H1 (cell line): ENCODE data around the gene CEP76. TPM values are rescaled to one million over a fixed set of nuclear protein-coding genes. Genes with fewer than 3 reads are reported as not detected.

Experiments
- CTCF ChIA-PET: fragments of 300-600 bp; sonication (Branson Sonifier 250); formaldehyde crosslinking; loops from one replicate; lab custom pipeline; 2021; ENCODE audit not compliant: partially characterized antibody; lab: Charles Lee
- POLR2A ChIA-PET: fragments of 300-600 bp; sonication (Branson Sonifier 250); formaldehyde crosslinking; loops from one replicate; lab custom pipeline; 2021; ENCODE audit warnings: inconsistent platforms; ENCODE audit not compliant: partially characterized antibody; lab: Charles Lee
- DNase-seq, 2 experiments: peaks; one replicate each; pipeline versions ENCODE4 v3.0.0 to v3.0.0-alpha.2; 2010 to 2022; ENCODE audit warnings: low spot score in 2 of 2, low read depth in 1 of 2, mixed read lengths in 1 of 2
- FAIRE-seq: peaks from 2 replicates; lab custom pipeline; 2011; peaks lifted over from hg19 to GRCh38; lab: Jason Lieb, UNC
- H2AFZ ChIP-seq: 2 replicates; pipeline ENCODE4 v1.8.1; 2012; ENCODE audit warnings: low read length, inconsistent platforms
- H2AK5ac ChIP-seq: 2 replicates; pipeline ENCODE4 v1.6.1; 2013; ENCODE audit warnings: low read depth, low read length
- H2BK120ac ChIP-seq: replicated peaks from 2 replicates; pipeline ENCODE3; 2013; ENCODE audit warnings: low read depth, low read length, inconsistent platforms
- H2BK12ac ChIP-seq: 2 replicates; pipeline ENCODE4 v1.6.1; 2013; ENCODE audit warnings: low read depth, low read length
- H2BK15ac ChIP-seq: 2 replicates; pipeline ENCODE4 v1.6.1; 2013; ENCODE audit warnings: low read length
- H2BK20ac ChIP-seq: 2 replicates; pipeline ENCODE4 v1.6.1; 2013; ENCODE audit warnings: low read length
- H2BK5ac ChIP-seq: 2 replicates; pipeline ENCODE4 v1.6.1; 2013; ENCODE audit warnings: low read depth, low read length
- H3K14ac ChIP-seq: 2 replicates; pipeline ENCODE4 v1.6.1; 2013; ENCODE audit warnings: inconsistent platforms; ENCODE audit not compliant: insufficient read length
- H3K18ac ChIP-seq: 2 replicates; pipeline ENCODE4 v1.6.1; 2013; ENCODE audit warnings: low read length; ENCODE audit errors: extremely low read depth
- H3K23ac ChIP-seq: 2 replicates; pipeline ENCODE4 v1.6.1; 2013; ENCODE audit warnings: inconsistent platforms; ENCODE audit not compliant: insufficient read length
- H3K23me2 ChIP-seq: 2 replicates; pipeline ENCODE4 v1.6.1; 2013; ENCODE audit warnings: low read depth, low read length
- H3K27ac ChIP-seq: 2 replicates; pipeline ENCODE4 v1.6.1; 2011; ENCODE audit warnings: low read depth, low read length, inconsistent platforms
- H3K27me3 ChIP-seq, 4 experiments: replicated peaks in 1 of 4; 1 replicate in 1 of 4; 2 replicates in 3 of 4; pipeline versions ENCODE4 v1.6.1 to v1.8.1; 2011 to 2013; ENCODE audit warnings: low read length in 3 of 4, mild to moderate bottlenecking in 3 of 4, inconsistent platforms in 2 of 4, mixed read lengths in 2 of 4, moderate library complexity in 1 of 4; ENCODE audit not compliant: control insufficient read depth in 3 of 4, insufficient read depth in 3 of 4; ENCODE audit errors: extremely low read depth in 1 of 4
- H3K36me3 ChIP-seq, 4 experiments: 2 replicates each; pipeline versions ENCODE4 v1.6.1 to v1.8.1; 2011 to 2013; ENCODE audit warnings: mild to moderate bottlenecking in 4 of 4, low read length in 3 of 4, moderate library complexity in 2 of 4, control low read depth in 1 of 4, inconsistent platforms in 1 of 4; ENCODE audit not compliant: insufficient read depth in 4 of 4, control insufficient read depth in 2 of 4
- H3K4ac ChIP-seq: replicated peaks from 2 replicates; pipeline ENCODE3; 2013; ENCODE audit warnings: low read length, low read depth, mixed read lengths, inconsistent platforms; ENCODE audit not compliant: insufficient read length
- H3K4me1 ChIP-seq, 4 experiments: replicated peaks in 1 of 4; 1 replicate in 1 of 4; 2 replicates in 3 of 4; pipeline versions ENCODE4 v1.6.1 to v1.8.1; 2011 to 2013; ENCODE audit warnings: low read length in 3 of 4, inconsistent platforms in 2 of 4, mixed read lengths in 1 of 4; ENCODE audit not compliant: insufficient read depth in 4 of 4, control insufficient read depth in 3 of 4
- H3K4me2 ChIP-seq, 2 experiments: 2 replicates each; pipeline versions ENCODE4 v1.6.1 to v1.8.1; 2011 to 2013; ENCODE audit warnings: low read depth in 2 of 2, low read length in 2 of 2, control low read depth in 1 of 2, inconsistent platforms in 1 of 2, mild to moderate bottlenecking in 1 of 2; ENCODE audit not compliant: insufficient read depth in 1 of 2
- H3K4me3 ChIP-seq, 4 experiments: fragments of 200-600, 300-600 bp in 1 of 4; sonication (generic), shearing (Covaris generic), sonication (Bioruptor Twin) in 1 of 4; 2 replicates each; pipeline versions ENCODE4 v1.5.1 to v1.8.1; 2011 to 2016; ENCODE audit warnings: low read length in 4 of 4, low read depth in 3 of 4, control low read depth in 2 of 4, inconsistent platforms in 2 of 4, mild to moderate bottlenecking in 2 of 4, mixed read lengths in 1 of 4, moderate library complexity in 1 of 4; ENCODE audit not compliant: insufficient read depth in 2 of 4; ENCODE audit errors: extremely low read depth in 1 of 4
- H3K56ac ChIP-seq: replicated peaks from 2 replicates; pipeline ENCODE3; 2013; ENCODE audit warnings: low read depth, mild to moderate bottlenecking, mixed read lengths, low read length, inconsistent platforms; ENCODE audit not compliant: insufficient read length
- H3K79me1 ChIP-seq: 2 replicates; pipeline ENCODE4 v1.6.1; 2013; ENCODE audit warnings: low read depth, low read length, control low read depth
- H3K79me2 ChIP-seq, 2 experiments: 2 replicates each; pipeline versions ENCODE4 v1.6.1 to v1.8.1; 2012 to 2013; ENCODE audit warnings: low read length in 2 of 2, mild to moderate bottlenecking in 2 of 2, inconsistent platforms in 1 of 2; ENCODE audit not compliant: insufficient read depth in 2 of 2, control insufficient read depth in 1 of 2
- H3K9ac ChIP-seq, 4 experiments: replicated peaks in 1 of 4; 1 replicate in 1 of 4; 2 replicates in 3 of 4; pipeline versions ENCODE4 v1.6.1 to v1.8.1; 2011 to 2013; ENCODE audit warnings: low read depth in 3 of 4, low read length in 3 of 4, control low read depth in 2 of 4, mild to moderate bottlenecking in 2 of 4, moderate library complexity in 2 of 4, inconsistent platforms in 1 of 4; ENCODE audit errors: extremely low read depth in 1 of 4
- H3K9me3 ChIP-seq, 2 experiments: 2 replicates each; pipeline versions ENCODE4 v1.6.1 to v1.8.1; 2012 to 2013; ENCODE audit warnings: mild to moderate bottlenecking in 2 of 2, moderate library complexity in 2 of 2, control low read depth in 1 of 2, inconsistent platforms in 1 of 2, low read depth in 1 of 2, low read length in 1 of 2, mixed read lengths in 1 of 2; ENCODE audit not compliant: insufficient read depth in 2 of 2
- H4K20me1 ChIP-seq, 2 experiments: replicated peaks in 1 of 2; 2 replicates each; pipeline versions ENCODE3 to v1.8.1; 2011 to 2013; ENCODE audit warnings: inconsistent platforms in 2 of 2, low read length in 2 of 2, mild to moderate bottlenecking in 1 of 2; ENCODE audit not compliant: insufficient read depth in 2 of 2, control insufficient read depth in 1 of 2
- H4K5ac ChIP-seq: 2 replicates; pipeline ENCODE4 v1.6.1; 2013; ENCODE audit warnings: low read length, low read depth, mixed read lengths, inconsistent platforms; ENCODE audit not compliant: insufficient read length
- H4K8ac ChIP-seq: 2 replicates; pipeline ENCODE4 v1.8.0; 2013; ENCODE audit warnings: mild to moderate bottlenecking, moderate library complexity, low read length, inconsistent platforms; ENCODE audit not compliant: insufficient read depth; ENCODE audit errors: extremely low read depth
- H4K91ac ChIP-seq: replicated peaks from 2 replicates; pipeline ENCODE3; 2013; ENCODE audit warnings: low read length, mixed read lengths, inconsistent platforms; ENCODE audit not compliant: insufficient read length
- ATF2 ChIP-seq: IDR thresholded peaks from 2 replicates; pipeline ENCODE4 v1.6.1; 2012; ENCODE audit warnings: low read length, inconsistent platforms
- CHD1 ChIP-seq: IDR thresholded peaks from 2 replicates; pipeline ENCODE4 v1.6.1; 2012; ENCODE audit warnings: low read depth, low read length, improper control_type of control experiment
- CHD2 ChIP-seq: IDR thresholded peaks from 2 replicates; pipeline ENCODE4 v1.6.1; 2012; ENCODE audit warnings: low read length, improper control_type of control experiment
- KDM5A ChIP-seq: fragments of 200-600 bp; IDR thresholded peaks from 2 replicates; pipeline ENCODE4 v1.7.1; 2012; ENCODE audit warnings: mild to moderate bottlenecking, low read length, inconsistent platforms, mixed read lengths
- MAFK ChIP-seq: IDR thresholded peaks from 2 replicates; pipeline ENCODE4 v1.6.1; 2012; ENCODE audit warnings: low read depth, mild to moderate bottlenecking, improper control_type of control experiment, low read length
- PHF8 ChIP-seq: fragments of 200-600 bp; sonication (generic); conservative IDR thresholded peaks from 2 replicates; pipeline ENCODE4 v1.7.1; 2012; ENCODE audit warnings: low read depth, mild to moderate bottlenecking, inconsistent platforms, low read length, moderate library complexity
- POLR2A ChIP-seq, 2 experiments: IDR thresholded peaks; 1 replicate in 1 of 2; 2 replicates in 1 of 2; pipeline ENCODE4 v1.6.1; 2011; ENCODE audit warnings: low read depth in 2 of 2, low read length in 2 of 2, mild to moderate bottlenecking in 2 of 2; ENCODE audit errors: control extremely low read depth in 1 of 2
- RFX5 ChIP-seq: IDR thresholded peaks from 2 replicates; pipeline ENCODE4 v1.6.1; 2011; ENCODE audit warnings: low read depth, low read length, improper control_type of control experiment, borderline replicate concordance
- SAP30 ChIP-seq: fragments of 300-600 bp; sonication (generic); IDR thresholded peaks from 2 replicates; pipeline ENCODE4 v1.7.1; 2012; ENCODE audit warnings: low read length, moderate library complexity, mild to moderate bottlenecking, inconsistent platforms; ENCODE audit not compliant: insufficient read depth, insufficient replicate concordance
- SIX5 ChIP-seq: IDR thresholded peaks from 2 replicates; pipeline ENCODE4 v1.6.1; 2011; ENCODE audit warnings: mild to moderate bottlenecking, low read depth, low read length
- SP4 ChIP-seq: IDR thresholded peaks from 2 replicates; pipeline ENCODE4 v1.6.1; 2012; ENCODE audit warnings: low read length, inconsistent platforms
- TAF1 ChIP-seq: IDR thresholded peaks from 2 replicates; pipeline ENCODE4 v1.6.1; 2011; ENCODE audit warnings: mild to moderate bottlenecking, low read depth, low read length
- WGBS, 2 experiments: shearing (Covaris generic) in 1 of 2; methylation state at CpG; one replicate each; pipeline versions ENCODE4 v1.1.6 to v1.1.7; 2013 to 2015; ENCODE audit warnings: low lambda C conversion rate in 2 of 2, mixed read lengths in 2 of 2, inconsistent platforms in 1 of 2, low coverage in 1 of 2, missing lambda C conversion rate in 1 of 2; ENCODE audit not compliant: insufficient replicate concordance in 2 of 2, insufficient coverage in 1 of 2, insufficient read length in 1 of 2; ENCODE audit errors: extremely low coverage in 1 of 2, missing lambda C conversion rate in 1 of 2; 5-methylcytosine and 5-hydroxymethylcytosine counted together
- polyA plus RNA-seq, 7 experiments: library from polyadenylated mRNA; depleted of rRNA in 3 of 7; stranded (reverse) in 5 of 7; unstranded in 2 of 7; fragments of >200 nt in 5 of 7; fragments of 200-250 nt in 2 of 7; gene quantifications; 1 replicate in 5 of 7; 2 replicates in 1 of 7; 4 replicates in 1 of 7; pipeline versions ENCODE4 v1.2.1 to v1.2.3, GENCODE V29; 2011 to 2013; ENCODE audit warnings: missing spikeins in 2 of 7, mixed read lengths in 2 of 7
- total RNA-seq: library from RNA; stranded (reverse); fragmentation: NEBNext Ultra II Directional; extraction: Animal tissue kit (Norgen Biotek cat#: 25700); gene quantifications from 2 replicates; pipeline ENCODE4 v1.2.1, GENCODE V29; 2021
- TF ChIP-seq, protein P1 (sequence below): IDR thresholded peaks from 2 replicates; pipeline ENCODE4 v1.6.1; 2012; ENCODE audit warnings: inconsistent platforms

CEP76 gene
- total and polyA plus RNA-seq, 2 of the 8 experiments (the other 6 are each of a cell fraction or from before 2014, with no cell fraction given): 9.0 to 18.1 TPM

DNA sequence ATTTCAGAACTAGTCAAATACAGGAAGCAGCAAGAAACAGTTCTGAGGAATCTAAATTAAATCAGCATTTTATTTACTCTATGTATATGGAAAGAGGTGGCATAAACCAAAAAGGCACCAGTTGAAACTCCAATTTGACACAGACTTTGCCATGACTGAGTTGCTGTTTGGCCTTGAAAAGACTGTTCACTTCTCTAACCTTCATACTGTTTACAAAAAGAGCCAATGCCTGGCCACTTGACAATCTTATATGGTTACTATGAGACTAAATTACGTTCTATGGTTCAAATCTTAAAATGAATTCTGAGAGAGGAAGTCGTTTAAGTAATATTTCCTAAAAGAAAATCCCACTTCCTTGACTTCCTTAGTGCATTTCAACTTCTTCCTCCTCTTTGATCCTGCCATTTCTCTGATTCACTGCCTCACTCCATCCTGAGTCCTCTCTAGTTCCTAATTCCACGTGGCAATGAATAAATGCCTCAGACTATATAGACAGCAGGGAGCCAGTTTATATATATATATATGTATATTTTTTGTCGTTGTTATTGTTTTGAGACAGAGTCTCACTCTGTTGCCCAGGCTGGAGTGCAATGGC is 13.2 kb downstream of the CEP76 start:
- no peak overlapping the region for H3K9ac ChIP-seq
- 89% methylated on average over 4 of the region's 4 CpGs; no CpG with 5 or more reads in 1 of the 2 experiments for WGBS, 2 experiments
- no peak overlapping the region for H3K4me2 ChIP-seq
- H3K4ac ChIP-seq: no peak overlapping the region
- H2BK12ac ChIP-seq: no peak overlapping the region
- H3K4me1 ChIP-seq: no peaks in the 10 kb centered on the region
- H2BK5ac ChIP-seq: no peak overlapping the region
- ChIA-PET POLR2A (no interaction called here), CTCF (no interaction called here)
- H3K18ac ChIP-seq: no peak overlapping the region
- no peak for DNase-seq
- no peak for FAIRE-seq
- H4K91ac ChIP-seq: no peak overlapping the region
- no peak overlapping the region for H3K14ac ChIP-seq
- no peak overlapping the region for H2BK20ac ChIP-seq
- H2AFZ ChIP-seq: no peak overlapping the region
- H4K5ac ChIP-seq: no peak overlapping the region
- H3K79me1 ChIP-seq: no peaks in the 10 kb centered on the region
- no peak overlapping the region for H3K56ac ChIP-seq
- no peak overlapping the region for H3K23ac ChIP-seq
- no peak overlapping the region for H3K27ac ChIP-seq
- H2BK120ac ChIP-seq: no peak overlapping the region
- no peaks in the 10 kb centered on the region for H3K9me3 ChIP-seq
- H2BK15ac ChIP-seq: no peak overlapping the region
- H3K79me2 ChIP-seq: no peaks in the 10 kb centered on the region
- no peaks in the 10 kb centered on the region for H3K23me2 ChIP-seq
- no peaks in the 10 kb centered on the region for H3K27me3 ChIP-seq
- peaks cover 0 to 21% (median 2%) of the 10 kb centered on the region in 4 experiments; a peak in 4 of 8 replicates for H3K36me3 ChIP-seq
- no peak overlapping the region for H3K4me3 ChIP-seq
- H4K20me1 ChIP-seq: no peaks in the 10 kb centered on the region
- no peak overlapping the region for H2AK5ac ChIP-seq
- no peak overlapping the region for H4K8ac ChIP-seq
- no peak for TF ChIP-seq SP4
- TF ChIP-seq MAFK: no peak
- no peak for TF ChIP-seq RFX5
- no peak for TF ChIP-seq TAF1
- TF ChIP-seq PHF8: no peak
- TF ChIP-seq ATF2: no peak
- TF ChIP-seq KDM5A: no peak
- no peak for TF ChIP-seq CHD2
- TF ChIP-seq, protein P1, sequence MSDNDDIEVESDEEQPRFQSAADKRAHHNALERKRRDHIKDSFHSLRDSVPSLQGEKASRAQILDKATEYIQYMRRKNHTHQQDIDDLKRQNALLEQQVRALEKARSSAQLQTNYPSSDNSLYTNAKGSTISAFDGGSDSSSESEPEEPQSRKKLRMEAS: no peak
- TF ChIP-seq POLR2A (IDR thresholded peaks at IDR 0.05; ENCODE audit: control extremely low read depth in 1 of 2, low read depth in 2 of 2, low read length in 2 of 2): no peak
- no peak for TF ChIP-seq SIX5
- no peak for TF ChIP-seq SAP30
- TF ChIP-seq CHD1: no peak
